H1 (cell line): ENCODE data around the gene FPR2.

Experiments used
- EP300 ChIP-seq, 2 experiments: IDR thresholded peaks; 1 replicate in 1 of 2; 2 replicates in 1 of 2; pipeline ENCODE4 v1.6.1; 2011 to 2012; ENCODE audit warnings: low read depth in 2 of 2, low read length in 2 of 2, mild to moderate bottlenecking in 2 of 2, borderline replicate concordance in 1 of 2, inconsistent platforms in 1 of 2, moderate library complexity in 1 of 2
- EZH2 ChIP-seq: fragments of 200-600 bp; sonication (generic); IDR thresholded peaks from 2 replicates; pipeline ENCODE4 v1.7.1; 2012; ENCODE audit warnings: low read depth, mild to moderate bottlenecking, moderate library complexity, low read length, inconsistent platforms; ENCODE audit not compliant: severe bottlenecking
- MAFK ChIP-seq: IDR thresholded peaks from 2 replicates; pipeline ENCODE4 v1.6.1; 2012; ENCODE audit warnings: low read depth, mild to moderate bottlenecking, improper control_type of control experiment, low read length
- POLR2A ChIP-seq, 2 experiments: IDR thresholded peaks; 1 replicate in 1 of 2; 2 replicates in 1 of 2; pipeline ENCODE4 v1.6.1; 2011; ENCODE audit warnings: low read depth in 2 of 2, low read length in 2 of 2, mild to moderate bottlenecking in 2 of 2; ENCODE audit errors: control extremely low read depth in 1 of 2
- POU5F1 ChIP-seq: IDR thresholded peaks from 2 replicates; pipeline ENCODE4 v1.6.1; 2011; ENCODE audit warnings: low read depth, mild to moderate bottlenecking, low read length, moderate library complexity
- YY1 ChIP-seq: IDR thresholded peaks from 2 replicates; pipeline ENCODE4 v1.6.1; 2011; ENCODE audit warnings: low read depth, mild to moderate bottlenecking, low read length
- TF ChIP-seq, protein P1 (sequence below), 3 experiments: IDR thresholded peaks; 1 replicate in 2 of 3; 2 replicates in 1 of 3; pipeline versions ENCODE4 v1.5.1 to v1.6.1; 2011; ENCODE audit warnings: low read length in 3 of 3, mild to moderate bottlenecking in 3 of 3, inconsistent platforms in 2 of 3, low read depth in 1 of 3, moderate library complexity in 1 of 3; ENCODE audit not compliant: insufficient read depth in 1 of 3; ENCODE audit errors: control extremely low read depth in 1 of 3
- TF ChIP-seq, protein P2 (sequence below): IDR thresholded peaks from 2 replicates; pipeline ENCODE4 v1.6.1; 2012; ENCODE audit warnings: inconsistent platforms

DNA sequence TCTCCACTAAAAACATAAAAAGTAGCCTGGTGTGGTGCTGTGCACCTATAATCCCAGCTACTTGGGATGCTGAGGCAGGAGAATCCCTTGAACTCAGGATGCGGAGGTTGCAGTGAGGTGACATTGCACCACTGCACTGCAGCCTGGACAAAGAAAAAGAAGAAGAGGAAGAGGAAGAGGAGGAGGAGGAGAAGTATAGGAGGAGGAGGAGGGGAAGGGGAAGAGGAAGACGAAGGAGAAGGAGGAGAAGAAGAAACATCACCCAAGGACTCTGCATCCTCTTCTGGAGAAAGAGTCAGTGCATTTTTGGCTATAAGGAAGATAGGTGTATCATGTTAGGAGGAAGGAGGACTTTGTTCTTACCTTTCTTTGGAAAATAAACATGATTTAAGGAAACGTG is 21.0 kb downstream of the FPR2 start:
- TF ChIP-seq, protein P1, sequence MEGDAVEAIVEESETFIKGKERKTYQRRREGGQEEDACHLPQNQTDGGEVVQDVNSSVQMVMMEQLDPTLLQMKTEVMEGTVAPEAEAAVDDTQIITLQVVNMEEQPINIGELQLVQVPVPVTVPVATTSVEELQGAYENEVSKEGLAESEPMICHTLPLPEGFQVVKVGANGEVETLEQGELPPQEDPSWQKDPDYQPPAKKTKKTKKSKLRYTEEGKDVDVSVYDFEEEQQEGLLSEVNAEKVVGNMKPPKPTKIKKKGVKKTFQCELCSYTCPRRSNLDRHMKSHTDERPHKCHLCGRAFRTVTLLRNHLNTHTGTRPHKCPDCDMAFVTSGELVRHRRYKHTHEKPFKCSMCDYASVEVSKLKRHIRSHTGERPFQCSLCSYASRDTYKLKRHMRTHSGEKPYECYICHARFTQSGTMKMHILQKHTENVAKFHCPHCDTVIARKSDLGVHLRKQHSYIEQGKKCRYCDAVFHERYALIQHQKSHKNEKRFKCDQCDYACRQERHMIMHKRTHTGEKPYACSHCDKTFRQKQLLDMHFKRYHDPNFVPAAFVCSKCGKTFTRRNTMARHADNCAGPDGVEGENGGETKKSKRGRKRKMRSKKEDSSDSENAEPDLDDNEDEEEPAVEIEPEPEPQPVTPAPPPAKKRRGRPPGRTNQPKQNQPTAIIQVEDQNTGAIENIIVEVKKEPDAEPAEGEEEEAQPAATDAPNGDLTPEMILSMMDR (IDR thresholded peaks at IDR 0.05; ENCODE audit: control extremely low read depth in 1 of 3, insufficient read depth in 1 of 3, low read depth in 1 of 3, low read length in 3 of 3): no peak
- TF ChIP-seq, protein P2, sequence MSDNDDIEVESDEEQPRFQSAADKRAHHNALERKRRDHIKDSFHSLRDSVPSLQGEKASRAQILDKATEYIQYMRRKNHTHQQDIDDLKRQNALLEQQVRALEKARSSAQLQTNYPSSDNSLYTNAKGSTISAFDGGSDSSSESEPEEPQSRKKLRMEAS: no peak
- TF ChIP-seq POU5F1 (no peak), EZH2 (no peak), YY1 (no peak), EP300 (IDR thresholded peaks at IDR 0.05; ENCODE audit: borderline replicate concordance in 1 of 2, low read depth in 2 of 2, low read length in 2 of 2) (no peak), POLR2A (IDR thresholded peaks at IDR 0.05; ENCODE audit: control extremely low read depth in 1 of 2, low read depth in 2 of 2, low read length in 2 of 2) (no peak), MAFK (no peak)
